Transverse colon (tissue), 4 donors: ENCODE results near the gene GBX1.

Source experiments
- EP300 ChIP-seq: sonication (generic); formaldehyde crosslinking; IDR thresholded peaks from one replicate; pipeline ENCODE4 v1.6.1; 2017; ENCODE audit warnings: antibody characterized with exemption, low read depth
- POLR2A ChIP-seq: fragments of 450-650 bp; IDR thresholded peaks from one replicate; pipeline ENCODE4 v1.6.1; 2016; ENCODE audit warnings: antibody characterized with exemption, mild to moderate bottlenecking, moderate library complexity
- POLR2AphosphoS5 ChIP-seq, 3 donors: sonication (generic); formaldehyde crosslinking; IDR thresholded peaks; one replicate each; pipeline ENCODE4 v1.6.1; 2016; ENCODE audit warnings: antibody characterized with exemption in 3 of 3
- TF ChIP-seq, protein P1 (sequence below), 5 experiments: fragments of 200-600 bp in 3 of 5; fragments of 450-650 bp in 2 of 5; sonication (generic) in 3 of 5; IDR thresholded peaks; 1 replicate in 2 of 5; 2 replicates in 3 of 5; pipeline ENCODE4 v1.5.1; 2016 to 2017; ENCODE audit warnings: antibody characterized with exemption in 5 of 5, inconsistent platforms in 3 of 5, mild to moderate bottlenecking in 2 of 5, moderate library complexity in 1 of 5

DNA sequence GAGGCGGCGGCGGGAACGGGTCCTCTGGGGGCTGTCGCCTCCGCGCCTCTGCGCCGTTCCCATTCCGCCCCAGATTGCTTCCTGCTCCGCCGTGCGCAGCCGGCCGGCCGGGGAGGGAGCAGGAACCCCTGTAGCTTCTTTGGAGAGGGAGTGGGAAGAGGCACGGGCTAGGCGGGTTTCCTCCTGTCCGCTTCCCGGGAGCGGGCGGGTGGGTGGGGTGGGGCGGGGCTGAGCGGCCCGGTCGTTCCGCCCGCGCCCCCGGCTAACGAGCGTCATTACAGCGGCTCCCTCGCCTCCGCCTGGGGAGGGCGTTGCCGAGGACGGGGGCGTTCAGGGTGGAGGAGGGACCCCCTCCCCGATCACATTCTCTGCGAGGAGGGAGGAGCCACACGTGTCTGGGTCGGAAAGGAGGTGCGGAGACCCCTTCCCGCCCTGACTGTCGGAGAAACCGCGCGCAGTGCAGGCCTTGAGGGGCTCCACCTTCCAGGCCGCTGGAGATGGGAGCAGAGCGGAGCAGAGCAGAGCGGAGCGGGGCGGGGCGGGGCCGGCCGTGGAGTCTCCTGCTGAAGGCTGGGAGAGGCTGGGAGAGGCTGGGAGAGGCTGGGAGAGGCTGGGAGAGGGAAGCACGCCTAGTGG is 41.5 kb downstream of the GBX1 start:
- TF ChIP-seq, protein P1, sequence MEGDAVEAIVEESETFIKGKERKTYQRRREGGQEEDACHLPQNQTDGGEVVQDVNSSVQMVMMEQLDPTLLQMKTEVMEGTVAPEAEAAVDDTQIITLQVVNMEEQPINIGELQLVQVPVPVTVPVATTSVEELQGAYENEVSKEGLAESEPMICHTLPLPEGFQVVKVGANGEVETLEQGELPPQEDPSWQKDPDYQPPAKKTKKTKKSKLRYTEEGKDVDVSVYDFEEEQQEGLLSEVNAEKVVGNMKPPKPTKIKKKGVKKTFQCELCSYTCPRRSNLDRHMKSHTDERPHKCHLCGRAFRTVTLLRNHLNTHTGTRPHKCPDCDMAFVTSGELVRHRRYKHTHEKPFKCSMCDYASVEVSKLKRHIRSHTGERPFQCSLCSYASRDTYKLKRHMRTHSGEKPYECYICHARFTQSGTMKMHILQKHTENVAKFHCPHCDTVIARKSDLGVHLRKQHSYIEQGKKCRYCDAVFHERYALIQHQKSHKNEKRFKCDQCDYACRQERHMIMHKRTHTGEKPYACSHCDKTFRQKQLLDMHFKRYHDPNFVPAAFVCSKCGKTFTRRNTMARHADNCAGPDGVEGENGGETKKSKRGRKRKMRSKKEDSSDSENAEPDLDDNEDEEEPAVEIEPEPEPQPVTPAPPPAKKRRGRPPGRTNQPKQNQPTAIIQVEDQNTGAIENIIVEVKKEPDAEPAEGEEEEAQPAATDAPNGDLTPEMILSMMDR (IDR thresholded peaks at IDR 0.05), result no peak
- TF ChIP-seq POLR2AphosphoS5 (IDR thresholded peaks at IDR 0.05) (no peak), POLR2A (no peak), EP300 (no peak)
